Neural cell (in vitro differentiated cells): ENCODE measurements around the gene TRIP6.

ENCODE experiments used
- EZH2 ChIP-seq: fragments of 200-600, 300-800 bp; shearing (Covaris generic), sonication (generic); IDR thresholded peaks from 2 replicates; pipeline ENCODE4 v1.6.1; 2014; ENCODE audit warnings: antibody characterized with exemption, low read length, borderline replicate concordance, mild to moderate bottlenecking; ENCODE audit not compliant: insufficient read depth, poor library complexity, severe bottlenecking
- MXI1 ChIP-seq: fragments of 450-650 bp; conservative IDR thresholded peaks from 2 replicates; pipeline ENCODE4 v1.6.1; 2014; ENCODE audit warnings: antibody characterized with exemption, mild to moderate bottlenecking; ENCODE audit not compliant: poor library complexity, severe bottlenecking
- RAD21 ChIP-seq: fragments of 450-650 bp; conservative IDR thresholded peaks from 2 replicates; pipeline ENCODE4 v1.6.1; 2014; ENCODE audit warnings: antibody characterized with exemption, mild to moderate bottlenecking, moderate library complexity
- TF ChIP-seq, protein P1 (sequence below): fragments of 450-650 bp; IDR thresholded peaks from 2 replicates; pipeline ENCODE4 v1.5.1; 2014; ENCODE audit warnings: antibody characterized with exemption, mild to moderate bottlenecking, moderate library complexity; ENCODE audit not compliant: poor library complexity, severe bottlenecking

GRCh38 chr7:100900978-100901377 is 33.8 kb downstream of the TRIP6 start:
- no peak for TF ChIP-seq EZH2
- TF ChIP-seq RAD21: no peak
- TF ChIP-seq MXI1: no peak
- TF ChIP-seq, protein P1, sequence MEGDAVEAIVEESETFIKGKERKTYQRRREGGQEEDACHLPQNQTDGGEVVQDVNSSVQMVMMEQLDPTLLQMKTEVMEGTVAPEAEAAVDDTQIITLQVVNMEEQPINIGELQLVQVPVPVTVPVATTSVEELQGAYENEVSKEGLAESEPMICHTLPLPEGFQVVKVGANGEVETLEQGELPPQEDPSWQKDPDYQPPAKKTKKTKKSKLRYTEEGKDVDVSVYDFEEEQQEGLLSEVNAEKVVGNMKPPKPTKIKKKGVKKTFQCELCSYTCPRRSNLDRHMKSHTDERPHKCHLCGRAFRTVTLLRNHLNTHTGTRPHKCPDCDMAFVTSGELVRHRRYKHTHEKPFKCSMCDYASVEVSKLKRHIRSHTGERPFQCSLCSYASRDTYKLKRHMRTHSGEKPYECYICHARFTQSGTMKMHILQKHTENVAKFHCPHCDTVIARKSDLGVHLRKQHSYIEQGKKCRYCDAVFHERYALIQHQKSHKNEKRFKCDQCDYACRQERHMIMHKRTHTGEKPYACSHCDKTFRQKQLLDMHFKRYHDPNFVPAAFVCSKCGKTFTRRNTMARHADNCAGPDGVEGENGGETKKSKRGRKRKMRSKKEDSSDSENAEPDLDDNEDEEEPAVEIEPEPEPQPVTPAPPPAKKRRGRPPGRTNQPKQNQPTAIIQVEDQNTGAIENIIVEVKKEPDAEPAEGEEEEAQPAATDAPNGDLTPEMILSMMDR: no peak
